Neuronal stem cell (in vitro differentiated cells): ENCODE data around the gene UBALD1. TPM values are rescaled to one million over a fixed set of nuclear protein-coding genes. Genes with fewer than 3 reads are reported as not detected.

Experiments
- DNase-seq: peaks from one replicate; pipeline ENCODE4 v3.0.0-alpha.2; 2013; ENCODE audit warnings: low spot score
- H2AFZ ChIP-seq: one replicate; pipeline ENCODE4 v1.6.1; 2013; ENCODE audit warnings: mild to moderate bottlenecking, low read length, inconsistent platforms
- H2AK5ac ChIP-seq: 2 replicates; pipeline ENCODE4 v1.6.1; 2013; ENCODE audit warnings: low read depth, mild to moderate bottlenecking, inconsistent platforms, low read length, moderate library complexity, mixed read lengths
- H2BK120ac ChIP-seq: 2 replicates; pipeline ENCODE4 v1.6.1; 2013; ENCODE audit warnings: low read depth, mild to moderate bottlenecking, inconsistent platforms, low read length, moderate library complexity, mixed read lengths
- H2BK12ac ChIP-seq: one replicate; pipeline ENCODE4 v1.6.1; 2013; ENCODE audit warnings: low read length, inconsistent platforms
- H2BK15ac ChIP-seq: 2 replicates; pipeline ENCODE4 v1.6.1; 2013; ENCODE audit warnings: mild to moderate bottlenecking, low read length, inconsistent platforms, mixed read lengths
- H2BK5ac ChIP-seq: one replicate; pipeline ENCODE4 v1.6.1; 2013; ENCODE audit warnings: inconsistent platforms, mild to moderate bottlenecking, low read length, moderate library complexity
- H3K14ac ChIP-seq: one replicate; pipeline ENCODE4 v1.6.1; 2013; ENCODE audit warnings: low read length, inconsistent platforms
- H3K18ac ChIP-seq: 2 replicates; pipeline ENCODE4 v1.6.1; 2013; ENCODE audit warnings: low read length, inconsistent platforms
- H3K23ac ChIP-seq: 2 replicates; pipeline ENCODE4 v1.6.1; 2013; ENCODE audit warnings: low read depth, mild to moderate bottlenecking, mixed read lengths, low read length, inconsistent platforms; ENCODE audit not compliant: poor library complexity
- H3K27ac ChIP-seq: replicated peaks from 3 replicates; pipeline ENCODE4 v1.5.1; 2013; ENCODE audit warnings: low read length, inconsistent platforms
- H3K27me3 ChIP-seq, 3 experiments: 2 replicates each; pipeline ENCODE4 v1.6.1; 2013; ENCODE audit warnings: low read length in 3 of 3, mild to moderate bottlenecking in 2 of 3, inconsistent platforms in 1 of 3, low read depth in 1 of 3, mixed read lengths in 1 of 3, moderate library complexity in 1 of 3; ENCODE audit not compliant: control insufficient read depth in 3 of 3, insufficient read depth in 3 of 3
- H3K36me3 ChIP-seq, 2 donors: replicated peaks in 1 of 2; 2 replicates each; pipeline ENCODE4 v1.6.1; 2013; ENCODE audit warnings: low read length in 2 of 2; ENCODE audit not compliant: control insufficient read depth in 2 of 2, insufficient read depth in 2 of 2
- H3K4ac ChIP-seq: 2 replicates; pipeline ENCODE4 v1.6.1; 2013; ENCODE audit warnings: inconsistent platforms, mild to moderate bottlenecking, low read length, moderate library complexity
- H3K4me1 ChIP-seq, 2 donors: 1 replicate in 1 of 2; 2 replicates in 1 of 2; pipeline ENCODE4 v1.6.1; 2013; ENCODE audit warnings: low read length in 2 of 2, low read depth in 1 of 2; ENCODE audit not compliant: control insufficient read depth in 2 of 2, insufficient read depth in 1 of 2
- H3K4me2 ChIP-seq: one replicate; pipeline ENCODE4 v1.6.1; 2013; ENCODE audit warnings: mild to moderate bottlenecking, low read length, inconsistent platforms; ENCODE audit not compliant: insufficient read depth, poor library complexity, severe bottlenecking
- H3K4me3 ChIP-seq, 2 donors: 2 replicates each; pipeline ENCODE4 v1.5.1; 2013; ENCODE audit warnings: low read length in 2 of 2, mild to moderate bottlenecking in 2 of 2, inconsistent platforms in 1 of 2, moderate library complexity in 1 of 2
- H3K79me1 ChIP-seq: one replicate; pipeline ENCODE4 v1.6.1; 2013; ENCODE audit warnings: low read depth, mild to moderate bottlenecking, inconsistent platforms, low read length, moderate library complexity
- H3K9ac ChIP-seq: one replicate; pipeline ENCODE4 v1.6.1; 2013; ENCODE audit warnings: mild to moderate bottlenecking, low read depth, low read length, inconsistent platforms; ENCODE audit not compliant: poor library complexity
- H3K9me3 ChIP-seq, 2 donors: replicated peaks in 1 of 2; 2 replicates each; pipeline versions ENCODE3 to v1.6.1; 2013; ENCODE audit warnings: low read length in 2 of 2, mild to moderate bottlenecking in 2 of 2, inconsistent platforms in 1 of 2, low read depth in 1 of 2, mixed read lengths in 1 of 2, moderate library complexity in 1 of 2; ENCODE audit not compliant: control insufficient read depth in 2 of 2, insufficient read depth in 1 of 2
- H4K8ac ChIP-seq: one replicate; pipeline ENCODE4 v1.6.1; 2013; ENCODE audit warnings: low read depth, mild to moderate bottlenecking, inconsistent platforms, low read length, moderate library complexity
- H4K91ac ChIP-seq: one replicate; pipeline ENCODE4 v1.6.1; 2013; ENCODE audit warnings: low read length, low read depth, mild to moderate bottlenecking, inconsistent platforms; ENCODE audit not compliant: poor library complexity
- WGBS, 2 donors: extraction: QIAGEN DNeasy Blood & Tissue Kit; methylation state at CpG; one replicate each; pipeline ENCODE4 v1.1.7; 2013; ENCODE audit warnings: missing lambda C conversion rate in 2 of 2, mixed read lengths in 1 of 2; ENCODE audit not compliant: insufficient read length in 2 of 2, insufficient replicate concordance in 1 of 2; ENCODE audit errors: extremely low coverage in 2 of 2; 5-methylcytosine and 5-hydroxymethylcytosine counted together
- polyA plus RNA-seq, 2 experiments: library from polyadenylated mRNA; stranded (reverse); fragments of 200-250 nt; gene quantifications; one replicate each; pipeline ENCODE4 v1.2.3, GENCODE V29; 2013

UBALD1 gene
- 13.4 TPM for polyA plus RNA-seq (2013, experiment 1 of 2)
- 13.0 TPM for polyA plus RNA-seq (2013, experiment 2 of 2)

DNA sequence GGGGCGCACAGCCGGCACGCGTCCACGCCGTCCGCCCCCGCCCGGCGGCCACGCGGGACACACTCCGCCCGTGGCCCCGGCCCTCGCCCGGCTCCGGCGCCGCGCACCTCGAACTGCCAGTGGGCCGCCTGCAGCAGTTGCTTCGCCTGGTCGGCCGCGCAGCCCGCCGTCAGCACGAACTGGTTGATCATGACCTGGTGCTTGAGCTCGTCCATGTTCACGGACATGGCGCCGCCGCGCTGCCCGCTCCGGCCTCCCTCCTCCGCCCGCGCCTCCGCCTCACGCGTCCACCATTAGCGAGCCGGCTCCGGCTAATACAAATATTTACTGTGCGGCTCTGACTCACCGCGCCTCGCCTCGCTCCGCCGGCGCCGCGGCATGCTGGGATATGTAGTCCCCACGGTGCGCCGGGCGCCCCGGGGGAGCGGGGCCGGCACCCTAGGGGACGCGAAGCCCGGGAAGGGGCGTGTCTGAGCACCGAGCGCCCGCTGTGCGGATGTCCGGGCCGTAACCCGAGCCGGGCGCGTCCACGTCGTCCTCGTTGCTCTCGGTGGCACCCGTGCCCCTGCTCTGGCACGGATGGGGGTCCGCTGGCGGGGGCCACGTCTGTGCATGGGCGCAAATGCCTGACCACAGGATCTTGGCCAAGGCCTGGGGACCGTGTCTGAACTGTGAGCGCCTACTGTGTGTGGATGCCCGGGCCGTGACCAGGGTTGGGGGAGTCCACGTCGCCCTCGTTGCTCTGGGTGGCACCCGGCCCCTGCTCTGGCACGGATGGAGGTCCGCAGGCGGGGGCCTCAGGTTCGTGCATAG lies at the start of gene UBALD1:
Gene UBALD1, minus strand, starts transcription at position 318 of the 813 bp plus-strand sequence. Its CDS starts 91 bp downstream, at position 227.
- no peak within 1 kb of the TSS for H3K4ac ChIP-seq
- H2AK5ac ChIP-seq: peak within 1 kb of the TSS; percentile 91
- peak within 1 kb of the TSS; percentile 97 for H3K18ac ChIP-seq
- H2BK12ac ChIP-seq: peak within 1 kb of the TSS; percentile 91
- peaks cover 14% of the 10 kb centered on the region for H3K79me1 ChIP-seq
- H3K27me3 ChIP-seq: peaks cover 0 to 6% (median 0%) of the 10 kb centered on the region in 3 experiments
- peak within 1 kb of the TSS; percentile 52 for H3K27ac ChIP-seq
- WGBS, 2 donors: no CpG with 5 or more reads among the region's 100 CpGs
- no peaks in the 10 kb centered on the region for H3K9me3 ChIP-seq
- H3K23ac ChIP-seq: peak within 1 kb of the TSS; percentile 100
- H3K4me2 ChIP-seq: peak within 1 kb of the TSS; percentile 94
- peak within 1 kb of the TSS; percentile 97 for H4K91ac ChIP-seq
- peak within 1 kb of the TSS; percentile 54 for H2BK5ac ChIP-seq
- peak within 1 kb of the TSS; percentile 94 for H2AFZ ChIP-seq
- peak within 1 kb of the TSS; percentile 86 for H4K8ac ChIP-seq
- H3K4me3 ChIP-seq: peak within 1 kb of the TSS; percentile 94 to 98
- peak within 1 kb of the TSS; percentile 6 for H2BK120ac ChIP-seq
- peaks cover 11 to 16% of the 10 kb centered on the region in 2 donors for H3K4me1 ChIP-seq
- peak within 1 kb of the TSS; percentile 90 for H2BK15ac ChIP-seq
- peak; percentile 76 for DNase-seq
- peak within 1 kb of the TSS; percentile 97 for H3K9ac ChIP-seq
- H3K36me3 ChIP-seq: no peaks in the 10 kb centered on the region
- peak within 1 kb of the TSS; percentile 99 for H3K14ac ChIP-seq

DNA sequence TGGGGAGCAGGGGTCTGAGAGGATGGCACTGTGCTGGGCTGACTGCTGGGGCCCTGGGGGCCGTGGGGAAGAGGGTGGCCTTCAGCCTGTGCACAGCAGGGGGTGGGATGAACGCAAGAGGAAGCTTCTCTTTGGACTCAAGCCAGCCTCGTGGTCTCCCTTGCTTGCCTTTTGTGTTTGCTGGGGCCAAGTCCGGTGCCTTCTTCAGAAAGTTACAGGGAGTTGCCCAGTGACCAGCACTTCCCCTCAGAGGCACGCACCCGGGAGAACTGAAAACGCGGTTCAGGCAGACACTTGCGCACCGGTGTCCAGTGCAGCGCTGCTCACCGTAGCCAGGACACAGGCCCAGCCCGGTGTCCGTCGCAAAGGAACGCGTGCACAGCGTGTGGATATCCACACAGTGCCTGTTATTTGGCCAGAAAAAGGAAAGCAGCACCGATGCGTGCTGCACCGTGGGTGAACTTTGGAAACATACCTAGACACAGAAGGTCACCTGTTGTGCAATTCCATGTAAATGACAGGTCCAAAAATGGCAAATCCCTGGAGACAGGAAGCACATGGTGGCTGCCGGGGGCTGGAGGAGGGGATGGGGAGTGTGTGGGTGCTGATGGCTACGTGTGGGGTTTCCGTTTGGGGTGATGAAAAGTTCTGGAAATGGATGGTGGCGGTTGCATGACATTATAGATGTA lies 49.2 kb upstream of the UBALD1 start:
- H3K36me3 ChIP-seq: peaks cover 32 to 78% of the 10 kb centered on the region in 2 donors

DNA sequence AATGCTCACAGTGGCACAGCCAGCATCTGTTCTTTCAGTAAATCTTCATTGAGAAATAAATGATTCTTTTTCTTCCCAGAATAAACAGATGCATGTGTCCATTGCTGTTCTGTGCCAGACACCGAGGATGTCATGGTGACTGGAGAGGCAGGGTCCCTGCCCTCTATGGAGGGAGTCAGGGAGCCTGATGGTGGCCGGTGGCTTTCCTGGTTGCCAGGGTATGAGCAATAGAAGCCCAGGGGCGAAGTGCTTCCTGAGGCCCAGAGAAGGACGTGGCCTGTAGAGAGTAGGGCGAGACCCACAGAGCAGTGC lies 48.7 kb upstream of the UBALD1 start:
- Histone ChIP-seq H4K91ac (no peak overlapping the region), H3K36me3 (peaks cover 30 to 78% of the 10 kb centered on the region in 2 donors), H2BK12ac (no peak overlapping the region), H2BK15ac (no peak overlapping the region), H3K4me1 (peaks cover 2 to 18% of the 10 kb centered on the region in 2 donors), H3K4me3 (no peak overlapping the region), H3K4me2 (no peak overlapping the region), H4K8ac (no peak overlapping the region), H3K9ac (no peak overlapping the region), H3K14ac (no peak overlapping the region), H3K27ac (no peak overlapping the region), H3K9me3 (no peaks in the 10 kb centered on the region), H3K4ac (no peak overlapping the region), H2AFZ (no peak overlapping the region), H3K79me1 (peaks cover 13% of the 10 kb centered on the region), H2BK5ac (no peak overlapping the region), H3K18ac (no peak overlapping the region), H3K27me3 (peaks cover 0 to 2% (median 0%) of the 10 kb centered on the region in 3 experiments), H2BK120ac (no peak overlapping the region), H3K23ac (no peak overlapping the region), H2AK5ac (no peak overlapping the region)
- no peak for DNase-seq
- WGBS, 2 donors: no CpG with 5 or more reads among the region's 5 CpGs

More for the DNA sequence above, 49.2 kb upstream of the UBALD1 start:
- Histone ChIP-seq H3K9me3 (no peaks in the 10 kb centered on the region), H3K23ac (no peak overlapping the region), H3K4ac (no peak overlapping the region), H3K27me3 (peaks cover 0 to 2% (median 0%) of the 10 kb centered on the region in 3 experiments), H2BK12ac (no peak overlapping the region), H3K18ac (no peak overlapping the region), H2BK120ac (no peak overlapping the region), H3K14ac (no peak overlapping the region), H3K4me2 (no peak overlapping the region), H3K9ac (no peak overlapping the region), H2AFZ (no peak overlapping the region), H4K91ac (no peak overlapping the region), H4K8ac (no peak overlapping the region), H2BK15ac (no peak overlapping the region), H3K27ac (no peak overlapping the region), H2AK5ac (no peak overlapping the region), H3K4me1 (peaks cover 2 to 18% of the 10 kb centered on the region in 2 donors), H3K79me1 (peaks cover 13% of the 10 kb centered on the region), H2BK5ac (no peak overlapping the region), H3K4me3 (no peak overlapping the region)
- no CpG with 5 or more reads among the region's 25 CpGs for whole genome bisulfite sequencing, 2 donors
- no peak for DNase-seq

DNA sequence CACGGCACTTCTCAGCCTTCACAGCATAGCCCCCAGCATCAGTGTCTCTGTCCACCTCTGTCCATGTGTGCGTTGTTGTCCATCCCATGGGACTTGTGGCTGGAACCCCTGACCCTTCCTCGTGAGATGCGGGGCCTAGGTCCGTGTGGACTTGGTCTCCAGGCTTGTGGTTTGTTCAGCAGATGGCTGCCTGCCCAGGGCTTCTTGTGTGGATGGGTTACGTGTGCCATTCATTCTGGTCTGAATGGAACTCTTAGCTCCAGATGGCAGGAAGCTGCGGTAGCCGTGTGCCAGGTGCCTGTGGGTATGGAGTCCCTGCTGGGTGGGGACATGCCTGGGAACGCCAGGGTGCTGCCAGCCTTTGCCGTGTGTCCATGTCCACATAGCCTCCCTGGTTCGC lies 47.0 kb upstream of the UBALD1 start:
- H3K36me3 ChIP-seq: peaks cover 19 to 74% of the 10 kb centered on the region in 2 donors
- no peaks in the 10 kb centered on the region for H3K27me3 ChIP-seq
- H2AK5ac ChIP-seq: no peak overlapping the region
- H3K4me1 ChIP-seq: peaks cover 2 to 18% of the 10 kb centered on the region in 2 donors
- no peak overlapping the region for H2AFZ ChIP-seq
- H3K27ac ChIP-seq: no peak overlapping the region
- DNase-seq: no peak
- no peak overlapping the region for H3K4me2 ChIP-seq
- peaks cover 12% of the 10 kb centered on the region for H3K79me1 ChIP-seq
- no peaks in the 10 kb centered on the region for H3K9me3 ChIP-seq
- H2BK5ac ChIP-seq: peak overlapping the region; percentile 53
- no peak overlapping the region for H3K14ac ChIP-seq
- H3K9ac ChIP-seq: no peak overlapping the region
- H4K91ac ChIP-seq: no peak overlapping the region
- H2BK120ac ChIP-seq: no peak overlapping the region
- no peak overlapping the region for H2BK12ac ChIP-seq
- peak overlapping the region in 1 of 2 donors; percentile 3 for H3K4me3 ChIP-seq
- peak overlapping the region; percentile 3 for H4K8ac ChIP-seq
- no peak overlapping the region for H2BK15ac ChIP-seq
- WGBS, 2 donors: no CpG with 5 or more reads among the region's 11 CpGs
- H3K18ac ChIP-seq: no peak overlapping the region
- H3K23ac ChIP-seq: no peak overlapping the region
- H3K4ac ChIP-seq: no peak overlapping the region
